Measurements from ENCODE around the gene MTCL1.
A peak's percentile ranks its signal among the peaks of the same experiment; 100 is the strongest.

The MTCL1 gene

DNA sequence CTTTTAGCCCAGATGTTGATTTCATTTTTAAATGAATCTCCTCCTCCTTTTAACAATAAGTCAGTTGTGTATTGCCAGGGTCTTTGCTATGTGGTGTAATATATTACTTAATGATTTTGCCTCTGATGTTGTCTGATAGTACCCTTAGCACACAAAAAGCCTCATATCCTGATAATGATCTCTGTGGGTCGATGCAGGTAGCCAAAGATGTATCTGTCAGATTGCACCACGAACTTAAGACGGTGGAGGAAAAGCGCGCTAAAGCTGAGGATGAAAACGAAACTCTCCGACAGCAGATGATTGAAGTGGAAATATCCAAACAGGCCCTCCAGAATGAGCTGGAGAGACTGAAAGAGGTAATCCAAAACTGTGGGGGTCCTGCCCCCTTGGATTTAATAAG, 14.8 kb downstream of the MTCL1 start:
- DNase-seq: no peak

DNA sequence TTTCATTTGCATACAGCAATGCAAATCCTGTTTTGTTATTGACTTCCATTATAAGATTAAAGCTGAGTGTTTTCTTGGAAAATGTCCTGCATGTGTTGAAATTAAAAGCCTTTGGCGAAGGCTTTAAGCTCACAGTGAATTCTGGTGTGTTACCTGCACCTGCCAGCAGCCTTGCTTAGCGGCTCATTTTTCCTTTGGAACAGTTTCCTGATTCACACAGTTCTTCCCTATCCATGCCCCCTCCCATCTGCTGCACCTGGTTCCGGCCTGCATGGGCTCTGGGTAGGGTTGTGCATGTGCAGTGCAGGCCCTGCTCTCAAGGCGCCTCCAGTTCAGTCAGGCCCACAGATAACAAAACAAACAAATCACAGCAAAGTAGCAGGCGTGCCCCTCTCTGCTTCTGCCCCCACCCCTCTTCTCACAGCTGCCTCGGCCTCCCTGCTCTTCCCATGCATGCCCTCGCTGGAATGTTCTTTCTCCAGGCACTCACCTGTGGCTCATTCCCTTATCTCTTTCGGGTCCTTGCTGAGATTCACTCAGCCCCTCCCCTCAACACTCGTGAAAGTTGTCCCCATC, 15.8 kb downstream of the MTCL1 start:
- no peaks in the 10 kb centered on the region for H3K36me3 ChIP-seq (ENCODE audit: control insufficient read depth, insufficient read depth, low read length)
- H3K9ac ChIP-seq (ENCODE audit: low read length): no peak overlapping the region
- H3K4me1 ChIP-seq (ENCODE audit: control insufficient read depth, low read depth, low read length): peaks cover 12% of the 10 kb centered on the region
- H3K4me2 ChIP-seq (ENCODE audit: low read length): no peak overlapping the region
- H2AK5ac ChIP-seq (ENCODE audit: low read length): no peak overlapping the region
- H3K27me3 ChIP-seq (ENCODE audit: insufficient read depth, low read length, poor library complexity): no peaks in the 10 kb centered on the region
- no peak overlapping the region for H4K8ac ChIP-seq (ENCODE audit: low read depth, low read length)
- H3K4ac ChIP-seq (ENCODE audit: low read depth, low read length): no peak overlapping the region
- peaks cover 9% of the 10 kb centered on the region for H3K79me1 ChIP-seq (ENCODE audit: low read length)
- peaks cover 19% of the 10 kb centered on the region for H3K79me2 ChIP-seq (ENCODE audit: control insufficient read depth, insufficient read depth, low read length)
- no peak overlapping the region for H3K18ac ChIP-seq (ENCODE audit: low read length)
- peak; percentile 32 for DNase-seq
- H3K27ac ChIP-seq (ENCODE audit: low read depth, low read length): no peak overlapping the region
- no peak overlapping the region for H3K4me3 ChIP-seq (ENCODE audit: low read length)
- H4K5ac ChIP-seq (ENCODE audit: low read length): no peak overlapping the region
- H2BK120ac ChIP-seq (ENCODE audit: low read depth, low read length): no peak overlapping the region
- no peak overlapping the region for H3K23ac ChIP-seq (ENCODE audit: low read length)
- WGBS (ENCODE audit: extremely low coverage, insufficient coverage, low lambda C conversion rate): no CpG with 5 or more reads among the region's 9 CpGs
- H2BK5ac ChIP-seq (ENCODE audit: low read length): no peak overlapping the region
- H3K56ac ChIP-seq (ENCODE audit: low read length): no peak overlapping the region
- H2BK15ac ChIP-seq (replicated peaks; ENCODE audit: low read depth): no peak overlapping the region

More for the DNA sequence above, 14.8 kb downstream of the MTCL1 start:
- no peak overlapping the region for H3K4ac ChIP-seq (ENCODE audit: low read depth, low read length)
- H3K79me1 ChIP-seq (ENCODE audit: low read length): peaks cover 11% of the 10 kb centered on the region
- no peak overlapping the region for H3K23ac ChIP-seq (ENCODE audit: low read length)
- no peak overlapping the region for H3K18ac ChIP-seq (ENCODE audit: low read length)
- WGBS (ENCODE audit: extremely low coverage, insufficient coverage, low lambda C conversion rate): no CpG with 5 or more reads among the region's 7 CpGs
- H3K4me1 ChIP-seq (ENCODE audit: control insufficient read depth, low read depth, low read length): peaks cover 12% of the 10 kb centered on the region
- H3K4me3 ChIP-seq (ENCODE audit: low read length): no peak overlapping the region
- H2BK120ac ChIP-seq (ENCODE audit: low read depth, low read length): no peak overlapping the region
- no peak overlapping the region for H3K56ac ChIP-seq (ENCODE audit: low read length)
- no peaks in the 10 kb centered on the region for H3K27me3 ChIP-seq (ENCODE audit: insufficient read depth, low read length, poor library complexity)
- no peak overlapping the region for H3K4me2 ChIP-seq (ENCODE audit: low read length)
- H3K27ac ChIP-seq (ENCODE audit: low read depth, low read length): no peak overlapping the region
- no peak overlapping the region for H2AK5ac ChIP-seq (ENCODE audit: low read length)
- H2BK5ac ChIP-seq (ENCODE audit: low read length): no peak overlapping the region
- H3K79me2 ChIP-seq (ENCODE audit: control insufficient read depth, insufficient read depth, low read length): peaks cover 27% of the 10 kb centered on the region
- no peak overlapping the region for H4K8ac ChIP-seq (ENCODE audit: low read depth, low read length)
- H4K5ac ChIP-seq (ENCODE audit: low read length): no peak overlapping the region
- H3K36me3 ChIP-seq (ENCODE audit: control insufficient read depth, insufficient read depth, low read length): no peaks in the 10 kb centered on the region
- no peak overlapping the region for H2BK15ac ChIP-seq (replicated peaks; ENCODE audit: low read depth)
- H3K9ac ChIP-seq (ENCODE audit: low read length): no peak overlapping the region

DNA sequence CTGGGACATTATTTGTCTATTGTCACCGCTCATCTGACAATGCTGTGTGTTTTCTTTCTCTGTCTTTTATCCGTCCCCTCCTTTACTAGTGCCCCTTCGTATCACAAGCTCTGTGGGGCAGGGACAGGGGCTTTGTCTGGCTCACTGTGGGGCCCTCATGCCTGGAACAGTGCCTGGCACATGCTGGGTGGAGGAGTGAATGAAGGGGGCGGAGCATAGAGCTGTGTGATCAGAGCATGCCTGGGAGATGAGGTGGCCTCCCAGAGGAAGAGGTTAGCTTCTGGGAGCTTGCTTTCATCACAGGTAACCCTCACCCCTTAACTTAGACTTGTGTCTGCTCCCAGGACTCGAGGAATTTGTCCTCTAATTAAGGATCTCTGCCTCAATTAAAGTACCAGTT, 16.4 kb downstream of the MTCL1 start:
- H3K9ac ChIP-seq (ENCODE audit: low read length): no peak overlapping the region
- H4K8ac ChIP-seq (ENCODE audit: low read depth, low read length): no peak overlapping the region
- peak; percentile 83 for DNase-seq
- H3K18ac ChIP-seq (ENCODE audit: low read length): no peak overlapping the region
- peaks cover 21% of the 10 kb centered on the region for H3K79me2 ChIP-seq (ENCODE audit: control insufficient read depth, insufficient read depth, low read length)
- H2BK5ac ChIP-seq (ENCODE audit: low read length): no peak overlapping the region
- no peak overlapping the region for H4K5ac ChIP-seq (ENCODE audit: low read length)
- H2AK5ac ChIP-seq (ENCODE audit: low read length): no peak overlapping the region
- H3K79me1 ChIP-seq (ENCODE audit: low read length): peaks cover 9% of the 10 kb centered on the region
- H3K4me1 ChIP-seq (ENCODE audit: control insufficient read depth, low read depth, low read length): peaks cover 12% of the 10 kb centered on the region
- no peak overlapping the region for H3K4me2 ChIP-seq (ENCODE audit: low read length)
- H3K27me3 ChIP-seq (ENCODE audit: insufficient read depth, low read length, poor library complexity): no peaks in the 10 kb centered on the region
- H2BK120ac ChIP-seq (ENCODE audit: low read depth, low read length): no peak overlapping the region
- no peak overlapping the region for H3K56ac ChIP-seq (ENCODE audit: low read length)
- H3K27ac ChIP-seq (ENCODE audit: low read depth, low read length): no peak overlapping the region
- H3K23ac ChIP-seq (ENCODE audit: low read length): no peak overlapping the region
- peaks cover under 1% of the 10 kb centered on the region for H3K36me3 ChIP-seq (ENCODE audit: control insufficient read depth, insufficient read depth, low read length)
- no peak overlapping the region for H3K4me3 ChIP-seq (ENCODE audit: low read length)
- H2BK15ac ChIP-seq (replicated peaks; ENCODE audit: low read depth): no peak overlapping the region
- WGBS (ENCODE audit: extremely low coverage, insufficient coverage, low lambda C conversion rate): no CpG with 5 or more reads among the region's 5 CpGs
- H3K4ac ChIP-seq (ENCODE audit: low read depth, low read length): no peak overlapping the region

DNA sequence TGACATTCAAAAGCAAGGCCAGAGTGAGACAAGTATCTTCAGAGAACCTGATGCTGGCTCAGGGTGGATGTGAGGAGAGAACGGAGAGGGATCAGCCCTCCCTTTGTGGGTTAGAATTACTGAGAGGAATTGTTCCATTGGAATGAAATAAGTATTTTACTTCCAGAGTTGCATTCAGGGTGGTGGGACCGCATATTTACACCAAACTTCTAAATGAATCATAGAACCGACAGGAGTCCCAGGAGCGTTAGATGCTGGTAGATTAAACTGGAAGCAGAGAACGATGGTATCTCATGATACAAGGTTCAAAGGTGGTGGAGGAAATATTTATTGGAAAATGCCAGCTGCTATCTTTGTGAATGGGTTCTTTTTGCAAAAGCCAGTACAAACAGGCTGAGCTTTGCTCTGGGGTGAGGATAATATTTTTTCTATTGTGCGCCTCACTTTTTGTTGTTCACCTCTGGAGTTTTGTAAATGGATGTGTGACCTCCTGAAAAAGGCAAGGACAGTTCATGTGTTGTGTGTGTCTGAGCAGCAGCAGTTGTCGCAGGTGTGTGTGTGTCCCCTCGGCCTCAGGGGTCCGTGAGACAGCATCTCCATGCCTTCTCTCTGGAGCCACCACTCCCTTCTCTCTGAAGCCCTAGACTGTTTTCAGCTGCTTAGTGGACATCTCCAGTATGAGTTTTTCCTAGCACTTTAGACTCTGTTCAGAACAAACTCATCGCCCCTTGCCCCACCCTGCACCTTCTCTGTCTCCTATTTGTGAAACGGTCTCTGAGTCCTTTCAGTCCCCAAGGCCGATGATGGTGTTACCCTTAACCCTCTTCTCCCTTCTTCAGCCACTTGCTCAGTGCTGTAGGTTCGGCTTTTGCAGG, 17.8 kb downstream of the MTCL1 start:
- Histone ChIP-seq H3K4ac (ENCODE audit: low read depth, low read length) (no peak overlapping the region), H4K5ac (ENCODE audit: low read length) (no peak overlapping the region), H3K18ac (ENCODE audit: low read length) (no peak overlapping the region), H3K4me2 (ENCODE audit: low read length) (no peak overlapping the region), H3K27ac (ENCODE audit: low read depth, low read length) (no peak overlapping the region), H3K4me3 (ENCODE audit: low read length) (no peak overlapping the region), H3K9ac (ENCODE audit: low read length) (no peak overlapping the region), H3K79me1 (ENCODE audit: low read length) (peaks cover 4% of the 10 kb centered on the region), H3K23ac (ENCODE audit: low read length) (no peak overlapping the region), H2BK5ac (ENCODE audit: low read length) (no peak overlapping the region), H3K56ac (ENCODE audit: low read length) (no peak overlapping the region), H3K27me3 (ENCODE audit: insufficient read depth, low read length, poor library complexity) (no peaks in the 10 kb centered on the region), H2AK5ac (ENCODE audit: low read length) (no peak overlapping the region), H4K8ac (ENCODE audit: low read depth, low read length) (no peak overlapping the region), H3K79me2 (ENCODE audit: control insufficient read depth, insufficient read depth, low read length) (peaks cover 8% of the 10 kb centered on the region), H2BK120ac (ENCODE audit: low read depth, low read length) (no peak overlapping the region), H2BK15ac (replicated peaks; ENCODE audit: low read depth) (no peak overlapping the region), H3K36me3 (ENCODE audit: control insufficient read depth, insufficient read depth, low read length) (peaks cover 2% of the 10 kb centered on the region), H3K4me1 (ENCODE audit: control insufficient read depth, low read depth, low read length) (peaks cover under 1% of the 10 kb centered on the region)
- DNase-seq: no peak
- WGBS (ENCODE audit: extremely low coverage, insufficient coverage, low lambda C conversion rate): no CpG with 5 or more reads among the region's 13 CpGs

DNA sequence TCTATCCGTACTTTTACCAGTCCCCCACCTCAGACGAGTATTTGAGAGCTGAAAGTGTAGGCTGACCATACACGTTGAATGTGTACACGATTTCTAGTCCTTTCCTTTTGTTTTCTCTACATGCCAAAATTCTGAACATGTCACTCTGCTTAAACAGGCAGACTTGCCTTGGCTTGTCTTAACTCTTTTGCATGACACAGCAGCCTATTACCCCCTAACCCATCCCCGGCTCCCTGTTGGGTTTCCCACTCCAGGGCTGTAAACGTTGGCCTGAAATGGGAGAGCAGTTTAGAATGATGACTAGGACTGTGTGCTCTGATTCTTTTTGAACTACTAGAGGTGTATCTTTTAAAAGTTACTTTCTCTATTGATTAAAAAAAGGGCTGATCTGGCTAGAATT, 19.1 kb downstream of the MTCL1 start:
- H3K18ac ChIP-seq (ENCODE audit: low read length): no peak overlapping the region
- H3K4me2 ChIP-seq (ENCODE audit: low read length): no peak overlapping the region
- H3K56ac ChIP-seq (ENCODE audit: low read length): no peak overlapping the region
- H3K36me3 ChIP-seq (ENCODE audit: control insufficient read depth, insufficient read depth, low read length): peaks cover 2% of the 10 kb centered on the region
- H4K8ac ChIP-seq (ENCODE audit: low read depth, low read length): no peak overlapping the region
- H3K4ac ChIP-seq (ENCODE audit: low read depth, low read length): no peak overlapping the region
- H3K79me1 ChIP-seq (ENCODE audit: low read length): peaks cover 2% of the 10 kb centered on the region
- H3K9ac ChIP-seq (ENCODE audit: low read length): no peak overlapping the region
- no peak overlapping the region for H2BK5ac ChIP-seq (ENCODE audit: low read length)
- WGBS (ENCODE audit: extremely low coverage, insufficient coverage, low lambda C conversion rate): no CpG with 5 or more reads among the region's 6 CpGs
- H2BK15ac ChIP-seq (replicated peaks; ENCODE audit: low read depth): no peak overlapping the region
- H3K27ac ChIP-seq (ENCODE audit: low read depth, low read length): no peak overlapping the region
- H3K23ac ChIP-seq (ENCODE audit: low read length): no peak overlapping the region
- no peak overlapping the region for H3K4me3 ChIP-seq (ENCODE audit: low read length)
- H3K79me2 ChIP-seq (ENCODE audit: control insufficient read depth, insufficient read depth, low read length): peaks cover 5% of the 10 kb centered on the region
- H4K5ac ChIP-seq (ENCODE audit: low read length): no peak overlapping the region
- DNase-seq: no peak
- H2AK5ac ChIP-seq (ENCODE audit: low read length): no peak overlapping the region
- H3K4me1 ChIP-seq (ENCODE audit: control insufficient read depth, low read depth, low read length): no peaks in the 10 kb centered on the region
- H2BK120ac ChIP-seq (ENCODE audit: low read depth, low read length): no peak overlapping the region
- no peaks in the 10 kb centered on the region for H3K27me3 ChIP-seq (ENCODE audit: insufficient read depth, low read length, poor library complexity)

Measured in mesendoderm (in vitro differentiated cells).